Activated B cell treated with CpG ODN at 0.5 μM for 24 hours (primary cell): ENCODE results near the gene AGBL1. TPM values are rescaled to one million over a fixed set of nuclear protein-coding genes. Genes with fewer than 3 reads are reported as not detected.
"Not testable (repeated sequence)": the region's sequence is repeated elsewhere in the genome, so short reads cannot be mapped to it uniquely, and the experiment has no call there.

Experiments
- ATAC-seq: fragments of 200-7000 bp; cut with Tn5 transposase; one replicate; pipeline ENCODE4 v1.10.0; 2021; ENCODE audit warnings: low read depth, mild to moderate bottlenecking, moderate library complexity
- CTCF ChIA-PET: fragments of 350-600 bp; sonication (Branson Sonifier 250); formaldehyde crosslinking; loops from one replicate; lab custom pipeline; 2021; ENCODE audit warnings: antibody characterized with exemption; lab: Charles Lee
- POLR2A ChIA-PET: fragments of 350-600 bp; sonication (Branson Sonifier 250); formaldehyde crosslinking; loops from one replicate; lab custom pipeline; 2021; ENCODE audit warnings: antibody characterized with exemption; lab: Charles Lee
- DNase-seq: peaks from one replicate; pipeline ENCODE4 v3.0.0; 2022
- H3K27ac Mint-ChIP-seq: one replicate; pipeline ENCODE4 v1.8.0; 2020; ENCODE audit warnings: mixed read lengths
- H3K27me3 Mint-ChIP-seq: one replicate; pipeline ENCODE4 v1.8.0; 2021; ENCODE audit warnings: mixed read lengths
- H3K36me3 Mint-ChIP-seq: one replicate; pipeline ENCODE4 v1.8.0; 2021; ENCODE audit warnings: low read depth, mixed read lengths
- H3K4me1 Mint-ChIP-seq: one replicate; pipeline ENCODE4 v1.8.0; 2021; ENCODE audit warnings: mixed read lengths
- H3K4me3 Mint-ChIP-seq: one replicate; pipeline ENCODE4 v1.8.0; 2020; ENCODE audit warnings: mild to moderate bottlenecking, mixed read lengths
- H3K9me3 Mint-ChIP-seq: one replicate; pipeline ENCODE4 v1.8.0; 2020; ENCODE audit warnings: mixed read lengths
- intact Hi-C: fragments of 100-400 bp; cut with micrococcal nuclease; formaldehyde crosslinking; loops from one replicate; pipeline ENCODE4 v1.15.1; 2024
- total RNA-seq: library from RNA; stranded (reverse); gene quantifications from 2 replicates; pipeline ENCODE4 v1.2.3, GENCODE V29; 2022
- TF ChIP-seq, protein P1 (sequence below): fragments of 200-600 bp; IDR thresholded peaks from one replicate; pipeline ENCODE4 v1.8.0; 2022; ENCODE audit warnings: antibody characterized with exemption, mild to moderate bottlenecking

Gene AGBL1
- total RNA-seq, 1 donor from 2014 or later = not detected

DNA sequence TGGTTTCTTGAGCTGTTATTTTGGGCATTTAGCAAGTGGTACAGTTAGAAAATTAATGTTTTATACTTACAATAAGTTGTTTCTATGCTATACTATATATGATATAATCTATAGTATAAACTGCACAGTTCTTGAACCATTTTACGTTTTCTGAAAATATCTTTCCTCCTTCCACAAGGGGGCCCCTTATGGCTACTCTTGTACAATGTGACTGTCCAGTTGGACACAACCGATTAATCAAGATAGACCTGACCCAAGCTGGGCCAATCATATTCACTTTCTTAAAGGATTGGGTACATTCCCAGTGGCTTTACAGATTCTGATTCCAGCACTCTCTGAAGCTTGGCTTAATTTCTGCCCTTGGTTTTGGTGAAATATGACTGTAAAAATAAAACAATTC is 953.4 kb downstream of the AGBL1 start:
- ATAC-seq (no peak), DNase-seq (no peak)
- Mint-ChIP-seq H3K36me3 (no peaks in the 10 kb centered on the region), H3K4me1 (no peaks in the 10 kb centered on the region), H3K27ac (no peak overlapping the region), H3K9me3 (no peaks in the 10 kb centered on the region), H3K4me3 (no peak overlapping the region), H3K27me3 (no peaks in the 10 kb centered on the region)
- intact Hi-C loops = no loop called here
- POLR2A ChIA-PET = no interaction called here
- TF ChIP-seq, protein P1, sequence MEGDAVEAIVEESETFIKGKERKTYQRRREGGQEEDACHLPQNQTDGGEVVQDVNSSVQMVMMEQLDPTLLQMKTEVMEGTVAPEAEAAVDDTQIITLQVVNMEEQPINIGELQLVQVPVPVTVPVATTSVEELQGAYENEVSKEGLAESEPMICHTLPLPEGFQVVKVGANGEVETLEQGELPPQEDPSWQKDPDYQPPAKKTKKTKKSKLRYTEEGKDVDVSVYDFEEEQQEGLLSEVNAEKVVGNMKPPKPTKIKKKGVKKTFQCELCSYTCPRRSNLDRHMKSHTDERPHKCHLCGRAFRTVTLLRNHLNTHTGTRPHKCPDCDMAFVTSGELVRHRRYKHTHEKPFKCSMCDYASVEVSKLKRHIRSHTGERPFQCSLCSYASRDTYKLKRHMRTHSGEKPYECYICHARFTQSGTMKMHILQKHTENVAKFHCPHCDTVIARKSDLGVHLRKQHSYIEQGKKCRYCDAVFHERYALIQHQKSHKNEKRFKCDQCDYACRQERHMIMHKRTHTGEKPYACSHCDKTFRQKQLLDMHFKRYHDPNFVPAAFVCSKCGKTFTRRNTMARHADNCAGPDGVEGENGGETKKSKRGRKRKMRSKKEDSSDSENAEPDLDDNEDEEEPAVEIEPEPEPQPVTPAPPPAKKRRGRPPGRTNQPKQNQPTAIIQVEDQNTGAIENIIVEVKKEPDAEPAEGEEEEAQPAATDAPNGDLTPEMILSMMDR = no peak
- CTCF ChIA-PET = no interaction called here

DNA sequence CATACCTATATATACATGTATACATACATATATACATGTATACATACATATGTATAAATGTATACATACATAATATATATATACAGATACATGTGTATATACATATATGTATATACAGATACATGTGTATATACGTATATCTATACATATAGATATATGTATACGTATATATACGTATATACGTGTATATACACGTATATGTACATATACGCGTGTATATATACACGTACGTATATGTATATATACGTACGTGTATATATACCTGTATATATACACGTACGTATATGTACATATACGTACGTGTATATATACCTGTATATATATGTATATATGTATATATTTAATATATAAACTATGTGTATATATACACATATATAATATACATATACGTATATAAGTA is 955.2 kb downstream of the AGBL1 start:
- TF ChIP-seq, protein P1 = no peak

DNA sequence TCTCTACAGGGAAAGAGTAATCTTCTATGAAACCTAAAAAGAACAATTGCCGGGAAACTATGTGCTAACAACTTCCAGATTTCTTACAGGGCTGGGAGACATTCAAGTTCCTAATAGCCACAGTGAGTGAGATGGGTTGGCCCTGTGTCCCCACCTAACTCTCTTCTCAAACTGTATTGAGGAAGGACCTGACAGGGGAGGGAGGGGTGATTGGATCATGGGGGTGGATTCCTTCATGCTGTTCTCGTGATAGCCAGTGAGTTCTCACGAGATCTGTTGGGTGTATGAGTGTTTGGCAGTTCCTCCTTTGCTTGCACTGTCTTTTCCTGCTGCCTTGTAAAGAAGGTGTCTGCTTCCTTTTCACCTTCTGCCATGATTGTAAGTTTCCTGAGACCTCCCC is 958.7 kb downstream of the AGBL1 start:
- Mint-ChIP-seq H3K36me3 (no peaks in the 10 kb centered on the region), H3K4me1 (no peaks in the 10 kb centered on the region), H3K4me3 (no peak overlapping the region), H3K9me3 (no peaks in the 10 kb centered on the region), H3K27ac (no peak overlapping the region), H3K27me3 (no peaks in the 10 kb centered on the region)
- ChIA-PET POLR2A (no interaction called here), CTCF (no interaction called here)
- no peak for DNase-seq
- intact Hi-C loops = no loop called here
- ATAC-seq = no peak
- TF ChIP-seq, protein P1 = no peak

More for the DNA sequence above, 955.2 kb downstream of the AGBL1 start:
- Mint-ChIP-seq H3K36me3 (no peaks in the 10 kb centered on the region), H3K4me3 (no peak overlapping the region), H3K27me3 (no peaks in the 10 kb centered on the region), H3K27ac (no peak overlapping the region), H3K9me3 (no peaks in the 10 kb centered on the region), H3K4me1 (no peaks in the 10 kb centered on the region)
- CTCF ChIA-PET = no interaction called here
- no peak for ATAC-seq
- no peak for DNase-seq
- POLR2A ChIA-PET = no interaction called here
- intact Hi-C loops = no loop called here

DNA sequence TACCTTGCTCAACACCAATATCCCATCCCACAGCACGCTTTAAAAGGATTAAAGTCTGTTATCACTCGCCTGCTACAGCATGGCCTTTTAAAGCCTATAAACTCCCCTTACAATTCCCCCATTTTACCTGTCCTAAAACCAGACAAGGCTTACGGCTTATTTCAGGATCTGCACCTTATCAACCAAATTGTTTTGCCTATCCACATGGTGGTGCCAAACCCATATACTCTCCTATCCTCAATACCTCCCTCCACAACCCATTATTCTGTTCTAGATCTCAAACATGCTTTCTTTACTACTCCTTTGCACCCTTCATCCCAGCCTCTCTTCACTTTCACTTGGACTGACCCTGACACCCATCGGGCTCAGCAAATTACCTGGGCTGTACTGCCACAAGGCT is 962.9 kb downstream of the AGBL1 start:
- not testable (repeated sequence) for ATAC-seq

DNA sequence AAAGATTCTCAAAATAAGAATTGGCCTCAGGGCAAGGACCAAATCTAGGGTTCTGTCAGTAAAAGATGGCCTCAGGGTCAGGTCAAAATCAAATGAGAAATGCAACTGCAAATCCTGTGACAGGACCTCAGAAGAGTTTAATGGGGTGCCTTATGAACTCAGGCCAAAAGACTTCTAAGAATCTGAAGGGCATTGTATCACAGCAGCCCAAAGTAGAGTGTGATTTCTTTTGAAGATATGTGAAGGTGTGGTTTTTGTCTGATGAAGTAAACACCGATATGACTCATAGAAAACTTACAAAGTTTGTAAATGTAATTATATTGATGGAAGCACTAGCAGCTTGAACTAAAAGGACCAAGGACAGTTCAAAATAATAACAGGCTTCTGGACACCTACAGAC is 966.1 kb downstream of the AGBL1 start:
- TF ChIP-seq, protein P1 = no peak
- ChIA-PET POLR2A (no interaction called here), CTCF (no interaction called here)
- H3K9me3 Mint-ChIP-seq = no peaks in the 10 kb centered on the region
- H3K4me3 Mint-ChIP-seq = no peak overlapping the region
- H3K27me3 Mint-ChIP-seq = no peaks in the 10 kb centered on the region
- no peak overlapping the region for H3K27ac Mint-ChIP-seq
- H3K4me1 Mint-ChIP-seq = no peaks in the 10 kb centered on the region
- H3K36me3 Mint-ChIP-seq = no peaks in the 10 kb centered on the region
- DNase-seq (no peak), ATAC-seq (no peak)
- intact Hi-C loops = no loop called here

More for the DNA sequence above, 962.9 kb downstream of the AGBL1 start:
- DNase-seq, H3K27ac Mint-ChIP-seq, CTCF ChIA-PET, H3K4me1 Mint-ChIP-seq, H3K27me3 Mint-ChIP-seq, H3K36me3 Mint-ChIP-seq, POLR2A ChIA-PET, H3K4me3 Mint-ChIP-seq, intact Hi-C loops, H3K9me3 Mint-ChIP-seq: not testable (repeated sequence)
